Body of pancreas (tissue), 4 donors: ENCODE measurements around the gene NPTN. TPM values are rescaled to one million over a fixed set of nuclear protein-coding genes. Genes with fewer than 3 reads are reported as not detected.

Experiments
- ATAC-seq: fragments of 150-250 bp; one replicate; pipeline ENCODE4 v1.9.1; 2016
- DNase-seq, 4 donors: peaks; one replicate each; pipeline ENCODE4 v3.0.0-alpha.2; 2019
- H3K27ac ChIP-seq, 4 donors: fragments of 200-600 bp; sonication (generic); 1 replicate in 3 of 4; 2 replicates in 1 of 4; pipeline versions ENCODE4 v1.5.1 to v1.6.1; 2016 to 2019; ENCODE audit warnings: mild to moderate bottlenecking in 1 of 4, mixed read lengths in 1 of 4, moderate library complexity in 1 of 4
- H3K27me3 ChIP-seq, 2 donors: fragments of 200-600 bp; sonication (generic); one replicate each; pipeline ENCODE4 v1.6.0; 2016; ENCODE audit warnings: mild to moderate bottlenecking in 1 of 2
- H3K36me3 ChIP-seq, 2 donors: fragments of 200-600 bp; sonication (generic); replicated peaks in 1 of 2; 2 replicates each; pipeline ENCODE4 v1.5.1; 2016; ENCODE audit warnings: low read depth in 2 of 2; ENCODE audit not compliant: insufficient read depth in 1 of 2
- H3K4me1 ChIP-seq: fragments of 200-600 bp; sonication (generic); one replicate; pipeline ENCODE4 v1.6.0; 2016
- H3K4me3 ChIP-seq, 2 donors: fragments of 200-600 bp; sonication (generic); 1 replicate in 1 of 2; 2 replicates in 1 of 2; pipeline ENCODE4 v1.5.1; 2016 to 2019
- H3K9me3 ChIP-seq, 3 donors: fragments of 200-600 bp; sonication (generic); 1 replicate in 2 of 3; 2 replicates in 1 of 3; pipeline ENCODE4 v1.5.1; 2016
- POLR2A ChIP-seq, 3 donors: fragments of 450-650 bp; IDR thresholded peaks; one replicate each; pipeline ENCODE4 v1.6.1; 2016; ENCODE audit warnings: antibody characterized with exemption in 3 of 3, mild to moderate bottlenecking in 2 of 3
- WGBS, 2 donors: methylation state at CpG; one replicate each; pipeline ENCODE4 v1.1.5; 2017; 5-methylcytosine and 5-hydroxymethylcytosine counted together
- intact Hi-C: fragments of 100-400 bp; cut with DNase I; formaldehyde crosslinking; loops from one replicate; pipeline ENCODE4 v1.15.1; 2023
- total RNA-seq, 2 donors: library from RNA; depleted of rRNA; stranded (reverse); fragments of >200 nt; gene quantifications; one replicate each; pipeline ENCODE4 v1.1.0, GENCODE V29; 2016
- TF ChIP-seq, protein P1 (sequence below), 7 experiments: fragments of 450-650 bp in 4 of 7; fragments of 200-600 bp in 3 of 7; sonication (generic) in 3 of 7; IDR thresholded peaks; one replicate each; pipeline ENCODE4 v1.5.1; 2016 to 2019; ENCODE audit warnings: antibody characterized with exemption in 7 of 7

The NPTN gene
- total RNA-seq, 2 donors from 2014 or later = 34.2 to 39.9 TPM

DNA sequence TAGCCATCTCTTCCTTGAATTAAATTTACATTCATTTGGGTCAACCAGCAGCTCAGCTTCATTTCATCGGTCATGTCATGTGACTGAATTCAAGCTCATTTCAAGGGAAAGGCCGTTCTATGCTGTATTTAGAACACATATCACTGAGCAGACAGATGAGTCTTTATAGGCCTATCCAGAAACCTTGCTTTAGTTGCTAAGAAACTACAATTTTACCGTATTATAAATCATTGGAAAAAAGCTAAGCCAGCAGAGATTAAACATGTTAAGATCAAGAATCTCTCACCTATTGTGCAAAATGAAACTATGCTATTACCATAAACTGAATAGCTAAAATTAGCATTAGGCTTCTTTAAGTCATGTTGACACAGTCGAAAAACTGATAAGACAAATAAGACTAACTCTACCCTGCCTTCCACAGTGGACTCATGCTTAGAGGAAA, 2.2 kb downstream of the NPTN start:
- Histone ChIP-seq H3K4me1 (peaks cover 66% of the 10 kb centered on the region), H3K36me3 (no peaks in the 10 kb centered on the region), H3K9me3 (no peaks in the 10 kb centered on the region), H3K27ac (peak overlapping the region in 3 of 4 donors; percentile 71 to 94 (median 92)), H3K4me3 (no peak overlapping the region), H3K27me3 (no peaks in the 10 kb centered on the region)
- WGBS, 2 donors = 5 to 7% methylated on average over 4 of the region's 4 CpGs
- intact Hi-C loops = no loop called here
- DNase-seq (no peak), ATAC-seq (no peak)
- no peak for TF ChIP-seq POLR2A (IDR thresholded peaks at IDR 0.05)
- TF ChIP-seq, protein P1, sequence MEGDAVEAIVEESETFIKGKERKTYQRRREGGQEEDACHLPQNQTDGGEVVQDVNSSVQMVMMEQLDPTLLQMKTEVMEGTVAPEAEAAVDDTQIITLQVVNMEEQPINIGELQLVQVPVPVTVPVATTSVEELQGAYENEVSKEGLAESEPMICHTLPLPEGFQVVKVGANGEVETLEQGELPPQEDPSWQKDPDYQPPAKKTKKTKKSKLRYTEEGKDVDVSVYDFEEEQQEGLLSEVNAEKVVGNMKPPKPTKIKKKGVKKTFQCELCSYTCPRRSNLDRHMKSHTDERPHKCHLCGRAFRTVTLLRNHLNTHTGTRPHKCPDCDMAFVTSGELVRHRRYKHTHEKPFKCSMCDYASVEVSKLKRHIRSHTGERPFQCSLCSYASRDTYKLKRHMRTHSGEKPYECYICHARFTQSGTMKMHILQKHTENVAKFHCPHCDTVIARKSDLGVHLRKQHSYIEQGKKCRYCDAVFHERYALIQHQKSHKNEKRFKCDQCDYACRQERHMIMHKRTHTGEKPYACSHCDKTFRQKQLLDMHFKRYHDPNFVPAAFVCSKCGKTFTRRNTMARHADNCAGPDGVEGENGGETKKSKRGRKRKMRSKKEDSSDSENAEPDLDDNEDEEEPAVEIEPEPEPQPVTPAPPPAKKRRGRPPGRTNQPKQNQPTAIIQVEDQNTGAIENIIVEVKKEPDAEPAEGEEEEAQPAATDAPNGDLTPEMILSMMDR (IDR thresholded peaks at IDR 0.05) = no peak

DNA sequence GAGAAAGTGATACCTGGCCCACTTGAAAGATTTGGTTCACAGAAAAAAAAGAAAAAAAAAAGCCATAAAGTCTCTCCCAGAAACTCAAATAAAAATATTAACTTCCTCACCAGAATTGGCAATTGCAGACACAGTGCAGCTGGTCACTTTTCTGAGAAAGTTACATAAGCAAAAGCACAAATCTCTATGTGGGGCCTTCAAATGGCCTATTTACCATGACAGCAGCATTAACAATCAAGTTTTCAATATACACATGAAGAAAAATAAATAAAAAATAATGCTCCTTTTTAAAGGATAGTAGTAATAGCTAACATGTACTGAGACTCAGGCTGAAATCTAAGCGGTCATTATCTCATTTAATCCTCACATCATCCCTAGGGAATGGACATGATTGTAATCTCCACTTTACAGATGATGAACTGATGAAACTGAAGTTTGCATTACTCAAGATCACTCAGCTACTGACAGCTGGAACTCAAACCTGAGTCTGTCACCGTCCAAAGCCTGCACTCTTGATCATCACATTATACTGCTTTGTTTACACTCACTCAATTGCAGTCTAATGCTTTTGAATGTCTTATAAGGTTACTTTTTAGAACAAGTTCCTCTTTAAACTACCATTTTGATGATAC, 3.3 kb downstream of the NPTN start:
- H3K27ac ChIP-seq = peak overlapping the region; percentile 52 to 94 (median 82)
- no peaks in the 10 kb centered on the region for H3K27me3 ChIP-seq
- peaks cover 75% of the 10 kb centered on the region for H3K4me1 ChIP-seq
- H3K9me3 ChIP-seq = no peaks in the 10 kb centered on the region
- intact Hi-C loops = no loop called here
- H3K4me3 ChIP-seq = no peak overlapping the region
- WGBS, 2 donors = 23 to 25% methylated on average over 2 of the region's 2 CpGs
- no peak for TF ChIP-seq POLR2A (IDR thresholded peaks at IDR 0.05)
- TF ChIP-seq, protein P1 (IDR thresholded peaks at IDR 0.05) = no peak
- ATAC-seq (no peak), DNase-seq (peak in 3 of 4 donors; percentile 25 to 46 (median 41))
- no peaks in the 10 kb centered on the region for H3K36me3 ChIP-seq

DNA sequence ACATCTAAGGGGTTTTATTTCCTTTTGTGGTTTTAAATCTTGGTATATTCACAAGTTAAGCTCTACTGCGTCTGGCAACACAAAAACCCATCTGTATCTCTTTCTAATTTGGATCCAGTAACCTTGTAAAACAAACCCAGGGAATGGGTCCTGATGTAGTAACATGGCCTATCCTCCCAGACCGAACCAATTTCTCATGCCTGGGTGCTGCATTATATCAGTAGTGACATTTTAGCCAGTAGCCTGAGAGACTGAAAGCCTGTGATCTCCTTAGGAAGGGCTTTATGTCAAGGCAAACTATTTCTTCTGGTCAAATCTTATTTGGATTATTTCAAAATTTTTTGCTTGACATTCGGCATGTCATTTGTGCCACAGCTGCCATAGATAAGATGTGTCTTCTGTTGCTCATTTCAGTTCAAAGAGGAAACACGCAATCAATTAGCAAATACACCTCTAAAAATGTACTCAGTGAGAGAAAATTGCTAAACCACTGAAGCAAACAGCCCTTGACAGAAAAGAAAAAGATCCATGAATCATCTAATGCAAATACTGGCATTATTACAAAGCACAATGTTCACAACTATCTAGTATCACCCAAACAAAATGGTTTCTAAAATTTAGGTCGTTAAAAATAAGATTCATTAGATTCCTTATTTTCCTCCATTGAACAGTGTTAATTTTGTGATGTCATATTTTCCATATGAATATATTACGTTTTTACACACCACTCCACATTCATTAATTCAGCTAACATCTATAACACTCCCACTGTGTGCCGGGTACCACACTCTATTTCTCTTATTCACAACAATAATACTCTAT, 4.0 kb downstream of the NPTN start:
- no peaks in the 10 kb centered on the region for H3K27me3 ChIP-seq
- H3K27ac ChIP-seq = peak overlapping the region; percentile 52 to 94 (median 82)
- H3K9me3 ChIP-seq = no peaks in the 10 kb centered on the region
- no peak for ATAC-seq
- no peaks in the 10 kb centered on the region for H3K36me3 ChIP-seq
- no peak for DNase-seq
- peaks cover 83% of the 10 kb centered on the region for H3K4me1 ChIP-seq
- intact Hi-C loops = no loop called here
- no peak overlapping the region for H3K4me3 ChIP-seq
- TF ChIP-seq, protein P1 (IDR thresholded peaks at IDR 0.05) = no peak
- no peak for TF ChIP-seq POLR2A (IDR thresholded peaks at IDR 0.05)
- WGBS, 2 donors = 26 to 29% methylated on average over 7 of the region's 7 CpGs

DNA sequence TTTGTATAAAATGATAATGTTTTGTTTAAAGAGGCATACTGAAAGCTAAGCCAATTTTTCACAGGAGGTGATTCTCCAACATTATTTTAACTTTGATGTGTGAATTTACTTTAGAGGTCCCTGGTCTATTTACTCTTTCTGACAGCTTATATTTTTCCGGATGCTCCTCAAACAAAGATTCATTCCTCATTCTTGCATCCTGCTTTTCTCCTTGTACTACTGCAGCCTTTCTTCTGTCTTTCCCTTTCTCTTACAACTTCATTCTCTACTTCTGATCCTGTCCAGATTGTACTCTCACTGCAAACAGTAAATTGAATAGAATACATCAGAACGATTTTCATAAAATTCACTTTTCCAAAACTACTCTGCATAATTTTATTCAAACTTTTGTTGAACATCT, 5.1 kb downstream of the NPTN start:
- H3K9me3 ChIP-seq = no peaks in the 10 kb centered on the region
- TF ChIP-seq, protein P1 (IDR thresholded peaks at IDR 0.05) = no peak
- H3K36me3 ChIP-seq = no peaks in the 10 kb centered on the region
- H3K27me3 ChIP-seq = no peaks in the 10 kb centered on the region
- intact Hi-C loops = no loop called here
- WGBS, 2 donors = 21 to 24% methylated on average over 2 of the region's 2 CpGs
- peak overlapping the region; percentile 14 to 94 (median 68) for H3K27ac ChIP-seq
- no peak for ATAC-seq
- H3K4me3 ChIP-seq = no peak overlapping the region
- peaks cover 87% of the 10 kb centered on the region for H3K4me1 ChIP-seq
- DNase-seq = no peak
